ENCODE data around the gene KIF27. TPM values are rescaled to one million over a fixed set of nuclear protein-coding genes. Genes with fewer than 3 reads are reported as not detected.

KIF27 gene
- total RNA-seq, 1 donor from 2014 or later: 6.4 TPM

GRCh38 chr9:83964973-83965349 lies 43.7 kb upstream of the KIF27 start:
- peak overlapping the region; percentile 81 for H3K27ac Mint-ChIP-seq (ENCODE audit: unreplicated experiment)
- H3K4me1 Mint-ChIP-seq (ENCODE audit: unreplicated experiment): peaks cover 23% of the 10 kb centered on the region
- H3K27me3 Mint-ChIP-seq (ENCODE audit: unreplicated experiment): no peaks in the 10 kb centered on the region
- TF ChIP-seq CTCF (IDR thresholded peaks at IDR 0.05): no peak
- no peak overlapping the region for H3K4me3 Mint-ChIP-seq (ENCODE audit: unreplicated experiment)
- no peak for DNase-seq (ENCODE audit: extremely low spot score, unreplicated experiment)
- H3K36me3 Mint-ChIP-seq (ENCODE audit: unreplicated experiment): peaks cover 26% of the 10 kb centered on the region
- H3K9me3 Mint-ChIP-seq (ENCODE audit: unreplicated experiment): no peaks in the 10 kb centered on the region

- no peak for DNase-seq (ENCODE audit: extremely low spot score, unreplicated experiment)
- Mint-ChIP-seq H3K4me1 (ENCODE audit: unreplicated experiment) (peaks cover 35% of the 10 kb centered on the region), H3K36me3 (ENCODE audit: unreplicated experiment) (peaks cover 5% of the 10 kb centered on the region), H3K4me3 (ENCODE audit: unreplicated experiment) (no peak overlapping the region), H3K27me3 (ENCODE audit: unreplicated experiment) (no peaks in the 10 kb centered on the region), H3K9me3 (ENCODE audit: unreplicated experiment) (no peaks in the 10 kb centered on the region), H3K27ac (ENCODE audit: unreplicated experiment) (peak overlapping the region; percentile 62)
- no peak for TF ChIP-seq CTCF (IDR thresholded peaks at IDR 0.05)
Observed at GRCh38 chr9:83962165-83962564, 40.9 kb upstream of the KIF27 start.

DNA sequence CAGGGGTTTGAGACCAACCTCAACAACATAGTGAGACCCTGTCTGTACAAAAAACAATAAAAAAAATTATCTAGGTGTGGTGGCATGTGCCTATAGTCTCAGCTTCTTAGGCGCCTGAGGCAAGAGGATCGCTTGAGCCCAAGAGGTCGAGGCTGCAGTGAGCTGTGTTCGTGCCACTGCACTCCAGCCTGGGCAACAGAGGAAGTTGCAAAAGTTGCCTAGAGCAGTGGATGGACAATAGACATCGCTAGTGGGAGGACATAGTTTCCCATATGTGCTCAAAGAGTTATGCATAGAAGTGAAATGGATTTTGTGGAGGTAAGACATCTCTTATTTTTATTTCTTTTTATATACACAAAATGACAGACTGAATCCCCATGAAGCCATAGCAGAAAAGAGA lies 39.8 kb upstream of the KIF27 start:
- H3K4me3 Mint-ChIP-seq (ENCODE audit: unreplicated experiment): no peak overlapping the region
- TF ChIP-seq CTCF (IDR thresholded peaks at IDR 0.05): no peak
- no peaks in the 10 kb centered on the region for H3K36me3 Mint-ChIP-seq (ENCODE audit: unreplicated experiment)
- H3K27me3 Mint-ChIP-seq (ENCODE audit: unreplicated experiment): no peaks in the 10 kb centered on the region
- DNase-seq (ENCODE audit: extremely low spot score, unreplicated experiment): no peak
- H3K27ac Mint-ChIP-seq (ENCODE audit: unreplicated experiment): no peak overlapping the region
- peaks cover 40% of the 10 kb centered on the region for H3K4me1 Mint-ChIP-seq (ENCODE audit: unreplicated experiment)
- H3K9me3 Mint-ChIP-seq (ENCODE audit: unreplicated experiment): no peaks in the 10 kb centered on the region

- Mint-ChIP-seq H3K36me3 (ENCODE audit: unreplicated experiment) (no peaks in the 10 kb centered on the region), H3K4me3 (ENCODE audit: unreplicated experiment) (no peak overlapping the region), H3K9me3 (ENCODE audit: unreplicated experiment) (no peaks in the 10 kb centered on the region), H3K27me3 (ENCODE audit: unreplicated experiment) (no peaks in the 10 kb centered on the region), H3K4me1 (ENCODE audit: unreplicated experiment) (peaks cover 31% of the 10 kb centered on the region), H3K27ac (ENCODE audit: unreplicated experiment) (peak overlapping the region; percentile 67)
- DNase-seq (ENCODE audit: extremely low spot score, unreplicated experiment): no peak
- no peak for TF ChIP-seq CTCF (IDR thresholded peaks at IDR 0.05)
Observed at GRCh38 chr9:83959061-83959460, 37.8 kb upstream of the KIF27 start.

GRCh38 chr9:83957248-83957513 lies 35.9 kb upstream of the KIF27 start:
- no peak overlapping the region for H3K27ac Mint-ChIP-seq (ENCODE audit: unreplicated experiment)
- H3K27me3 Mint-ChIP-seq (ENCODE audit: unreplicated experiment): no peaks in the 10 kb centered on the region
- no peak for TF ChIP-seq CTCF (IDR thresholded peaks at IDR 0.05)
- peak overlapping the region; percentile 72 for H3K4me3 Mint-ChIP-seq (ENCODE audit: unreplicated experiment)
- H3K4me1 Mint-ChIP-seq (ENCODE audit: unreplicated experiment): peaks cover 27% of the 10 kb centered on the region
- no peaks in the 10 kb centered on the region for H3K9me3 Mint-ChIP-seq (ENCODE audit: unreplicated experiment)
- no peaks in the 10 kb centered on the region for H3K36me3 Mint-ChIP-seq (ENCODE audit: unreplicated experiment)
- no peak for DNase-seq (ENCODE audit: extremely low spot score, unreplicated experiment)

Measured in osteocyte (in vitro differentiated cells).